GM18520 (cell line): ENCODE results near the gene PLXNA1.

ENCODE experiments used
- ATAC-seq: cut with Tn5 transposase; IDR thresholded peaks from one replicate; pipeline ENCODE4 v1.9.1; 2021; ENCODE audit not compliant: unreplicated experiment

PLXNA1 gene

GRCh38 chr3:126985132-126985985, 2.4 kb downstream of the PLXNA1 start:
- ATAC-seq, result no peak

GRCh38 chr3:126986001-126986400, 3.1 kb downstream of the PLXNA1 start:
- ATAC-seq, result no peak

- no peak for ATAC-seq
Observed at GRCh38 chr3:126987129-126987528, 4.2 kb downstream of the PLXNA1 start.

GRCh38 chr3:126987596-126987995, 4.7 kb downstream of the PLXNA1 start:
- ATAC-seq, result no peak

- no peak for ATAC-seq
Observed at GRCh38 chr3:126988451-126989021, 5.6 kb downstream of the PLXNA1 start.

- no peak for ATAC-seq
Observed at GRCh38 chr3:126989316-126990023, 6.6 kb downstream of the PLXNA1 start.

- ATAC-seq, result no peak
Observed at GRCh38 chr3:126990024-126990700, 7.2 kb downstream of the PLXNA1 start.

- no peak for ATAC-seq
Observed at GRCh38 chr3:126990890-126991289, 8.0 kb downstream of the PLXNA1 start.

GRCh38 chr3:126991366-126992200, 8.7 kb downstream of the PLXNA1 start:
- ATAC-seq, result no peak

- no peak for ATAC-seq
Observed at GRCh38 chr3:126992216-126992615, 9.3 kb downstream of the PLXNA1 start.

- ATAC-seq, result no peak
Observed at GRCh38 chr3:126992776-126993175, 9.9 kb downstream of the PLXNA1 start.

GRCh38 chr3:126993436-126993835, 10.5 kb downstream of the PLXNA1 start:
- no peak for ATAC-seq

GRCh38 chr3:126994661-126995245, 11.8 kb downstream of the PLXNA1 start:
- no peak for ATAC-seq

- no peak for ATAC-seq
Observed at GRCh38 chr3:126995254-126995780, 12.4 kb downstream of the PLXNA1 start.

GRCh38 chr3:126995926-126996512, 13.1 kb downstream of the PLXNA1 start:
- ATAC-seq, result no peak

- ATAC-seq, result no peak
Observed at GRCh38 chr3:126996905-126997304, 14.0 kb downstream of the PLXNA1 start.

- no peak for ATAC-seq
Observed at GRCh38 chr3:126997455-126998038, 14.6 kb downstream of the PLXNA1 start.

- no peak for ATAC-seq
Observed at GRCh38 chr3:126998320-126998719, 15.4 kb downstream of the PLXNA1 start.

- ATAC-seq, result no peak
Observed at GRCh38 chr3:126998728-126999127, 15.8 kb downstream of the PLXNA1 start.
